ENCODE results near the gene OVAAL. TPM values are rescaled to one million over a fixed set of nuclear protein-coding genes. Genes with fewer than 3 reads are reported as not detected.

OVAAL gene
- total RNA-seq, 1 donor from 2014 or later: not detected

- peak; percentile 55 for DNase-seq (ENCODE audit: low read depth)
- Mint-ChIP-seq H3K27me3 (ENCODE audit: low read depth, unreplicated experiment) (no peaks in the 10 kb centered on the region), H3K4me3 (ENCODE audit: unreplicated experiment) (no peak overlapping the region), H3K36me3 (ENCODE audit: low read depth, unreplicated experiment) (no peaks in the 10 kb centered on the region), H3K27ac (ENCODE audit: unreplicated experiment) (peak overlapping the region; percentile 2), H3K9me3 (ENCODE audit: unreplicated experiment) (peaks cover 2% of the 10 kb centered on the region), H3K4me1 (ENCODE audit: low read depth, unreplicated experiment) (peaks cover 17% of the 10 kb centered on the region)
- no peak for TF ChIP-seq EZH2 (IDR thresholded peaks at IDR 0.05; ENCODE audit: insufficient read depth, low read length)
- TF ChIP-seq, protein P1, sequence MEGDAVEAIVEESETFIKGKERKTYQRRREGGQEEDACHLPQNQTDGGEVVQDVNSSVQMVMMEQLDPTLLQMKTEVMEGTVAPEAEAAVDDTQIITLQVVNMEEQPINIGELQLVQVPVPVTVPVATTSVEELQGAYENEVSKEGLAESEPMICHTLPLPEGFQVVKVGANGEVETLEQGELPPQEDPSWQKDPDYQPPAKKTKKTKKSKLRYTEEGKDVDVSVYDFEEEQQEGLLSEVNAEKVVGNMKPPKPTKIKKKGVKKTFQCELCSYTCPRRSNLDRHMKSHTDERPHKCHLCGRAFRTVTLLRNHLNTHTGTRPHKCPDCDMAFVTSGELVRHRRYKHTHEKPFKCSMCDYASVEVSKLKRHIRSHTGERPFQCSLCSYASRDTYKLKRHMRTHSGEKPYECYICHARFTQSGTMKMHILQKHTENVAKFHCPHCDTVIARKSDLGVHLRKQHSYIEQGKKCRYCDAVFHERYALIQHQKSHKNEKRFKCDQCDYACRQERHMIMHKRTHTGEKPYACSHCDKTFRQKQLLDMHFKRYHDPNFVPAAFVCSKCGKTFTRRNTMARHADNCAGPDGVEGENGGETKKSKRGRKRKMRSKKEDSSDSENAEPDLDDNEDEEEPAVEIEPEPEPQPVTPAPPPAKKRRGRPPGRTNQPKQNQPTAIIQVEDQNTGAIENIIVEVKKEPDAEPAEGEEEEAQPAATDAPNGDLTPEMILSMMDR (IDR thresholded peaks at IDR 0.05; ENCODE audit: insufficient read depth, low read depth, low read length): no peak
- Histone ChIP-seq H4K20me1 (ENCODE audit: insufficient read depth, low read length) (no peaks in the 10 kb centered on the region), H3K79me2 (ENCODE audit: insufficient read depth, low read length) (no peaks in the 10 kb centered on the region), H2AFZ (ENCODE audit: low read depth, low read length) (no peak overlapping the region), H3K27ac (ENCODE audit: low read depth, low read length) (peak overlapping the region; percentile 39), H3K4me3 (ENCODE audit: insufficient read depth, low read depth, low read length) (no peak overlapping the region), H3K4me2 (ENCODE audit: low read length) (peak overlapping the region; percentile 39), H3K9ac (ENCODE audit: low read length) (no peak overlapping the region), H3K4me1 (ENCODE audit: insufficient read depth, low read length) (peaks cover 14% of the 10 kb centered on the region), H3K27me3 (ENCODE audit: insufficient read depth, low read length) (no peaks in the 10 kb centered on the region), H3K9me3 (ENCODE audit: insufficient read depth, low read depth, low read length) (no peaks in the 10 kb centered on the region), H3K36me3 (ENCODE audit: insufficient read depth, low read length) (no peaks in the 10 kb centered on the region)
- FAIRE-seq: no peak
Observed at GRCh38 chr1:180571832-180572636, 13.3 kb downstream of the OVAAL start.

DNA sequence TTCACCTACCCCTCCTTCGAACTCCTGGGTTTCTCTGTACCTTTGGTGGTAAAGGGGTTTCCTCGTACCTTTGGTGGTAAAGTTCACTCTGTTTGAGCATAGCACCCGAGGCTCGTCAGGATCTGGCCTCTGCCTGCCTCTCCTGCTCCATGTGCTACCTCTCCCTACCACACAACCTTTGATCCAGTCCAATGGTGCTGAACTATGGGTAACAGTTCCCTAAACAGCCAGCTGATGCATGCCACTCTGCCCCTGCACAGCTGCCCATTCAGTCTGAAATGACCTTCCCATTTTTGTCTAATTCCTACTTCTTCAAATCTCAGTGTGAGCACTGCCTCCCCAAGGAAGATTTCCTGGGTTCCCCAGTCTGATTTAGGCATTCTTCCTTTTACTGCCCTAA is 14.0 kb downstream of the OVAAL start:
- no peak overlapping the region for H3K9ac ChIP-seq (ENCODE audit: low read length)
- no peak for TF ChIP-seq EZH2 (IDR thresholded peaks at IDR 0.05; ENCODE audit: insufficient read depth, low read length)
- TF ChIP-seq, protein P1 (IDR thresholded peaks at IDR 0.05; ENCODE audit: insufficient read depth, low read depth, low read length): no peak
- Mint-ChIP-seq H3K36me3 (ENCODE audit: low read depth, unreplicated experiment) (no peaks in the 10 kb centered on the region), H3K9me3 (ENCODE audit: unreplicated experiment) (peaks cover 4% of the 10 kb centered on the region), H3K27me3 (ENCODE audit: low read depth, unreplicated experiment) (no peaks in the 10 kb centered on the region), H3K4me1 (ENCODE audit: low read depth, unreplicated experiment) (peaks cover 18% of the 10 kb centered on the region), H3K4me3 (ENCODE audit: unreplicated experiment) (no peak overlapping the region), H3K27ac (ENCODE audit: unreplicated experiment) (no peak overlapping the region)
- H3K27ac ChIP-seq (ENCODE audit: low read depth, low read length): no peak overlapping the region
- no peaks in the 10 kb centered on the region for H3K27me3 ChIP-seq (ENCODE audit: insufficient read depth, low read length)
- peaks cover 16% of the 10 kb centered on the region for H3K4me1 ChIP-seq (ENCODE audit: insufficient read depth, low read length)
- H3K4me3 ChIP-seq (ENCODE audit: insufficient read depth, low read depth, low read length): no peak overlapping the region
- H4K20me1 ChIP-seq (ENCODE audit: insufficient read depth, low read length): no peaks in the 10 kb centered on the region
- H2AFZ ChIP-seq (ENCODE audit: low read depth, low read length): no peak overlapping the region
- no peaks in the 10 kb centered on the region for H3K36me3 ChIP-seq (ENCODE audit: insufficient read depth, low read length)
- DNase-seq (ENCODE audit: low read depth) (no peak), FAIRE-seq (no peak)
- H3K9me3 ChIP-seq (ENCODE audit: insufficient read depth, low read depth, low read length): no peaks in the 10 kb centered on the region
- no peaks in the 10 kb centered on the region for H3K79me2 ChIP-seq (ENCODE audit: insufficient read depth, low read length)
- H3K4me2 ChIP-seq (ENCODE audit: low read length): no peak overlapping the region

All from astrocyte (in vitro differentiated cells and primary cell).